Neural crest cell (in vitro differentiated cells): ENCODE data around the gene CD2. TPM values are rescaled to one million over a fixed set of nuclear protein-coding genes. Genes with fewer than 3 reads are reported as not detected.

Source experiments
- DNase-seq: peaks from one replicate; pipeline ENCODE4 v3.0.0; 2021; ENCODE audit warnings: low read depth, mixed read lengths, low spot score
- H3K27ac Mint-ChIP-seq: one replicate; pipeline ENCODE4 v1.8.0; 2021; ENCODE audit warnings: mild to moderate bottlenecking, mixed read lengths; ENCODE audit not compliant: unreplicated experiment
- H3K27me3 Mint-ChIP-seq: 2 replicates; pipeline ENCODE4 v1.8.0; 2021; ENCODE audit warnings: low read depth, mild to moderate bottlenecking, mixed read lengths
- H3K36me3 Mint-ChIP-seq: 2 replicates; pipeline ENCODE4 v1.8.0; 2021; ENCODE audit warnings: low read depth, mild to moderate bottlenecking, mixed read lengths
- H3K4me1 Mint-ChIP-seq: 2 replicates; pipeline ENCODE4 v1.8.0; 2021; ENCODE audit warnings: mixed read lengths
- H3K4me3 Mint-ChIP-seq: one replicate; pipeline ENCODE4 v1.8.0; 2021; ENCODE audit warnings: mild to moderate bottlenecking, mixed read lengths
- H3K9me3 Mint-ChIP-seq: 2 replicates; pipeline ENCODE4 v1.8.0; 2021; ENCODE audit warnings: mixed read lengths
- total RNA-seq: library from RNA; stranded (reverse); gene quantifications from 2 replicates; pipeline ENCODE4 v1.2.1, GENCODE V29; 2021
- TF ChIP-seq, protein P1 (sequence below): fragments of 200-600 bp; sonication (generic); conservative IDR thresholded peaks from 2 replicates; pipeline ENCODE4 v1.5.0; 2021; ENCODE audit warnings: antibody characterized with exemption, mild to moderate bottlenecking

Gene CD2
- total RNA-seq, 1 donor from 2014 or later, result not detected

DNA sequence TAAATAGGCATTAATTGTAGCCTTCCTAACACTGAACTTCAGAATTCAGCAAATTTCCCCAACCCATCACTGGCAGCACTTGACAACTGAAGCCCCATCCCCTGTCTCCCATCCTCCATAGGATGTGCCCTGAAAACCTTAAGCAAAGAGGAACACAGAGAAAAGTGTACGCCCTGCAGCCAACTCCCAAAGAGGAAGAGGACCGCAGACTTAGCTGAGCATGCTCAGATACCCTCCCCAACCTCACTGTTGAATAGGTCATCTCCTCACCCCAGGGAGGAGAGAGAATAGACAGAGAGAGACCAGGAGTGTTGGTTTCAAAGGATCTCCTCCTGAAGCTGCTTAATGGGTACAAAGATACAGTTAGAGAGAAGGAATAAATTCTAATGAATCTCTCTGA, 50.5 kb downstream of the CD2 start:
- no peak overlapping the region for H3K4me3 Mint-ChIP-seq
- H3K4me1 Mint-ChIP-seq, result peaks cover 18% of the 10 kb centered on the region
- H3K27me3 Mint-ChIP-seq, result no peaks in the 10 kb centered on the region
- DNase-seq, result no peak
- H3K36me3 Mint-ChIP-seq, result no peaks in the 10 kb centered on the region
- TF ChIP-seq, protein P1, sequence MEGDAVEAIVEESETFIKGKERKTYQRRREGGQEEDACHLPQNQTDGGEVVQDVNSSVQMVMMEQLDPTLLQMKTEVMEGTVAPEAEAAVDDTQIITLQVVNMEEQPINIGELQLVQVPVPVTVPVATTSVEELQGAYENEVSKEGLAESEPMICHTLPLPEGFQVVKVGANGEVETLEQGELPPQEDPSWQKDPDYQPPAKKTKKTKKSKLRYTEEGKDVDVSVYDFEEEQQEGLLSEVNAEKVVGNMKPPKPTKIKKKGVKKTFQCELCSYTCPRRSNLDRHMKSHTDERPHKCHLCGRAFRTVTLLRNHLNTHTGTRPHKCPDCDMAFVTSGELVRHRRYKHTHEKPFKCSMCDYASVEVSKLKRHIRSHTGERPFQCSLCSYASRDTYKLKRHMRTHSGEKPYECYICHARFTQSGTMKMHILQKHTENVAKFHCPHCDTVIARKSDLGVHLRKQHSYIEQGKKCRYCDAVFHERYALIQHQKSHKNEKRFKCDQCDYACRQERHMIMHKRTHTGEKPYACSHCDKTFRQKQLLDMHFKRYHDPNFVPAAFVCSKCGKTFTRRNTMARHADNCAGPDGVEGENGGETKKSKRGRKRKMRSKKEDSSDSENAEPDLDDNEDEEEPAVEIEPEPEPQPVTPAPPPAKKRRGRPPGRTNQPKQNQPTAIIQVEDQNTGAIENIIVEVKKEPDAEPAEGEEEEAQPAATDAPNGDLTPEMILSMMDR, result no peak
- no peak overlapping the region for H3K27ac Mint-ChIP-seq
- H3K9me3 Mint-ChIP-seq, result no peaks in the 10 kb centered on the region

DNA sequence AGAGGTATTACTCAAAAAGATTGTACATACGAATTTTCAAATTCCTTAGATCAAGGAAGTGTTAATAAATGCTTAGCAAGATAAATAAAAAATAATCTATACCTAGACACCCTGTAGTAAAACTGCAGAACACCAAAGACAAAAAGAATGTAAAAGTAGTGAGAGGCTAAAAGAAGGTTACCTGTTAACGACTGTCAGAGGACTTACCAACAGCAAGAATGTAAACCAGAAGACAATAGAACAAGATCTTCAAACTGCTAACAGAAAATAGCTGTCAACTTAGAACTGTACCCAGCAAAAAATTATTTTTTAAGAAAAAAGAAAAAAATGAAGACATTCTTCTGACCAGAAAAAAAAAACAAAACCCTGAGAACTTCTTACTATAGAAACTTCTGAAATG, 51.2 kb downstream of the CD2 start:
- Mint-ChIP-seq H3K4me3 (no peak overlapping the region), H3K4me1 (peaks cover 25% of the 10 kb centered on the region), H3K27me3 (no peaks in the 10 kb centered on the region), H3K9me3 (no peaks in the 10 kb centered on the region), H3K36me3 (no peaks in the 10 kb centered on the region), H3K27ac (no peak overlapping the region)
- no peak for DNase-seq
- TF ChIP-seq, protein P1, result no peak

DNA sequence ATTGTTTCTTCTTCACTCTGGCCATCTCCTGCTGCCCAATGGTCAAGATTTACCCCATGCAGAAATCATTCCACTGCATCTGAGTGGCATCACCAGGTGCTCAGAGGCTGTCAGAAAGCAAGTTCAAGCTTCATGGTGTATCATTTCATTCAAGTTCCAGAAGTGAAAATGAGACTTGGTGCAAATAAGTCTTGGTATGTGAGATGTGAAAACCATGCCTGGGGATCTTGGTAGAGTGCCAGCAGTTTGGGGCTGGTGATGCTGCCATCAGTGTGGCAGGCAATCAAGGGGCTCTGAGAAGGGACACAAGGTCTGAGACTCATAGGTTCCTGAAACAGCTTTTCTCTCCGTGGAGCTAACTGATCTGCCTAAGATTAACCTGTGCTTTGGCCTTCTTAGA, 52.0 kb downstream of the CD2 start:
- Mint-ChIP-seq H3K36me3 (no peaks in the 10 kb centered on the region), H3K9me3 (no peaks in the 10 kb centered on the region), H3K27me3 (no peaks in the 10 kb centered on the region), H3K4me3 (no peak overlapping the region), H3K27ac (no peak overlapping the region), H3K4me1 (peaks cover 27% of the 10 kb centered on the region)
- no peak for DNase-seq
- TF ChIP-seq, protein P1, result no peak

DNA sequence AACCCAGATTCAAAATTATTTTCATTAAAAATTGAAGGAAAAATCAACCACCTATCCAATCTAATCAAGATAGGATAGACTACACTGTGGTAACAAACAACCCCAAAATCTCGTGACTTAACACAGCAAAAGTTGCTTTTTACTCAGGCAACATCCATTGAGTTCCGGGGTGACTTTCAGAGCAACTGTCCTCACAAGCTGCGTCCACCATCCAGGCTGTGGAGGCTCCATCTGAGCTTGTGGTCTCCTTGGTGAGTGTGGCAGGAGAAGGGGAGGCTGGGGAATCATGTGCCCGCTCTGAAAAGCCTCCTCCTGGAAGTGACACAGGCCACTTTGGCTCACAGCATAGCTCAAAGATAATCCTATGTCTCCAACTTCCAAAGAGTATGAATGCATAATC, 52.4 kb downstream of the CD2 start:
- DNase-seq, result no peak
- Mint-ChIP-seq H3K27me3 (no peaks in the 10 kb centered on the region), H3K9me3 (peaks cover 1% of the 10 kb centered on the region), H3K4me1 (peaks cover 27% of the 10 kb centered on the region), H3K36me3 (no peaks in the 10 kb centered on the region), H3K4me3 (no peak overlapping the region), H3K27ac (no peak overlapping the region)
- TF ChIP-seq, protein P1, result no peak

DNA sequence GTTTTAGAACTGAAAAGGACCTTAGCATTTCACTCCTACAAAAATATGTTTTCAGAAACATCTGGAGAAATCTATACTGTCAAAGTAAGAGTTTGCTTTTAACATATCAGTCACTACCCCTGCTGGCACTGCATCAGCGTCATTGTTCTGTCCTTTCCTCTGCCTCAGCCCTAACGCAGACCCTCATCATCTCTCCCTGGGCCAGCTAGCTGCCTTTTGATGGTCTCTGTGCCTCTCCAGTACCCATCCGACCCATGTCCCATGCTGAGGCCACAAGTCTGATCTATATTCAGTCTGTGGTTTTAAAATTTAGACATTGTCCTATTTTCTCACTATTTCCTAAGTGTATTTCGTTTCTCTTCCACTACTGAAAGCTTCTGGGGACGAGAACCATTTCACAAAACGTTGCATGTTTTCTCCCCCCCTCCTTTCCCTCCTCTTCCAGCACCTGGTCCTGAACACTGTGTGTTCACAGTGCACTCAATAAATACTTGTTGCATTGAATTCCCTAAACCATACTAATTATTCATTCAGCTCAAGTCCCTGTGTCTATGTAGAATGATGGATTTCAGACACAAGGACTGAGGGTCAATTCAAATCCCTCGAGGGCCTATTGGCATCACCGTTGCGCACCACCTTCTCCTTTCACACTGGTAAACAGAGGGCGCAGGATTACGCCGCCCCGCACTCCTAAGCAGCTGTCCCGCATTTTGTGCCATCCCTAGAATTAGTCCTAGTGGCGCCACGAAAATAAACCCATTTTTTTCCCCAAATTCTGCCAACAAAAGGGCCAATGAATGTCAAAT, 53.4 kb downstream of the CD2 start:
- Mint-ChIP-seq H3K4me3 (no peak overlapping the region), H3K36me3 (peaks cover under 1% of the 10 kb centered on the region), H3K27me3 (no peaks in the 10 kb centered on the region), H3K9me3 (peaks cover 8% of the 10 kb centered on the region), H3K27ac (no peak overlapping the region), H3K4me1 (peaks cover 27% of the 10 kb centered on the region)
- TF ChIP-seq, protein P1, result no peak
- DNase-seq, result no peak
